Measurements from ENCODE around the gene TCF20. TPM values are rescaled to one million over a fixed set of nuclear protein-coding genes. Genes with fewer than 3 reads are reported as not detected.

TCF20 gene
- total and polyA plus RNA-seq, 4 donors = 1.0 to 15.8 (median 9.4) TPM

DNA sequence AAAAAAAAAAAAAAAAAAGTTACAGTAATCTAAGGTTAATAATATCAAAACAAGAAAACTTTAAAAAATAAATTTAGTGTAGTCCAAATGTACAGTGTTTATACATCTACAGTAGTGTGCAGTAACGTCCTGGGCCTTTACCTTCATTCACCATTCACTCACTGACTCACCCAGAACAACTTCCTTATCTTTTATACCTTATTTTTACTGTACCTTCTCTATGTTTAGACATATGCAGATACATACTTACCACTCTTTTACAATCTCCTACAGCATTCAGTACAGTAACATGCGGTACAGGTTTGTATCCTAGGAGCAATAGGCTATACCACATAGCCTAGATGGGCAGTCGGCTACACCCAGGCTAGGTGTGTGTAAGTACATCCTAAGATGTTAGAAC, 38.5 kb downstream of the TCF20 start:
- WGBS = 96% methylated on average over 3 of the region's 3 CpGs
- Histone ChIP-seq H3K4me3 (ENCODE audit: low read depth in 1 of 3, low read length in 3 of 3) (no peak overlapping the region), H3K4me1 (ENCODE audit: control insufficient read depth in 4 of 4, insufficient read depth in 4 of 4, low read length in 3 of 4) (peaks cover 0 to 6% (median 3%) of the 10 kb centered on the region in 4 donors), H3K27me3 (ENCODE audit: control insufficient read depth in 4 of 4, insufficient read depth in 4 of 4, low read length in 3 of 4) (no peaks in the 10 kb centered on the region), H3K9ac (ENCODE audit: low read depth in 1 of 2, low read length in 2 of 2) (no peak overlapping the region), H3K36me3 (ENCODE audit: control insufficient read depth in 4 of 4, insufficient read depth in 3 of 4, low read depth in 1 of 4, low read length in 3 of 4) (no peaks in the 10 kb centered on the region), H3K27ac (ENCODE audit: low read depth in 1 of 2, low read length in 2 of 2) (no peak overlapping the region), H3K9me3 (ENCODE audit: control insufficient read depth in 4 of 4, low read length in 3 of 4) (no peaks in the 10 kb centered on the region)
- TF ChIP-seq FOXA2 (IDR thresholded peaks at IDR 0.05) (no peak), RXRA (IDR thresholded peaks at IDR 0.05) (no peak), YY1 (IDR thresholded peaks at IDR 0.05) (no peak), FOXA1 (IDR thresholded peaks at IDR 0.05) (no peak), EGR1 (IDR thresholded peaks at IDR 0.05; ENCODE audit: low read depth in 2 of 2) (no peak), SP1 (IDR thresholded peaks at IDR 0.05) (no peak), RAD21 (IDR thresholded peaks at IDR 0.05) (no peak), NR2F2 (IDR thresholded peaks at IDR 0.05) (no peak), HNF4G (IDR thresholded peaks at IDR 0.05) (no peak), JUND (IDR thresholded peaks at IDR 0.05) (no peak), GABPA (IDR thresholded peaks at IDR 0.05 in 1 of 2, conservative IDR thresholded peaks at IDR 0.05 in 1 of 2) (no peak), TAF1 (conservative IDR thresholded peaks at IDR 0.05) (no peak), HNF4A (conservative IDR thresholded peaks at IDR 0.05) (no peak)
- TF ChIP-seq, protein P1, sequence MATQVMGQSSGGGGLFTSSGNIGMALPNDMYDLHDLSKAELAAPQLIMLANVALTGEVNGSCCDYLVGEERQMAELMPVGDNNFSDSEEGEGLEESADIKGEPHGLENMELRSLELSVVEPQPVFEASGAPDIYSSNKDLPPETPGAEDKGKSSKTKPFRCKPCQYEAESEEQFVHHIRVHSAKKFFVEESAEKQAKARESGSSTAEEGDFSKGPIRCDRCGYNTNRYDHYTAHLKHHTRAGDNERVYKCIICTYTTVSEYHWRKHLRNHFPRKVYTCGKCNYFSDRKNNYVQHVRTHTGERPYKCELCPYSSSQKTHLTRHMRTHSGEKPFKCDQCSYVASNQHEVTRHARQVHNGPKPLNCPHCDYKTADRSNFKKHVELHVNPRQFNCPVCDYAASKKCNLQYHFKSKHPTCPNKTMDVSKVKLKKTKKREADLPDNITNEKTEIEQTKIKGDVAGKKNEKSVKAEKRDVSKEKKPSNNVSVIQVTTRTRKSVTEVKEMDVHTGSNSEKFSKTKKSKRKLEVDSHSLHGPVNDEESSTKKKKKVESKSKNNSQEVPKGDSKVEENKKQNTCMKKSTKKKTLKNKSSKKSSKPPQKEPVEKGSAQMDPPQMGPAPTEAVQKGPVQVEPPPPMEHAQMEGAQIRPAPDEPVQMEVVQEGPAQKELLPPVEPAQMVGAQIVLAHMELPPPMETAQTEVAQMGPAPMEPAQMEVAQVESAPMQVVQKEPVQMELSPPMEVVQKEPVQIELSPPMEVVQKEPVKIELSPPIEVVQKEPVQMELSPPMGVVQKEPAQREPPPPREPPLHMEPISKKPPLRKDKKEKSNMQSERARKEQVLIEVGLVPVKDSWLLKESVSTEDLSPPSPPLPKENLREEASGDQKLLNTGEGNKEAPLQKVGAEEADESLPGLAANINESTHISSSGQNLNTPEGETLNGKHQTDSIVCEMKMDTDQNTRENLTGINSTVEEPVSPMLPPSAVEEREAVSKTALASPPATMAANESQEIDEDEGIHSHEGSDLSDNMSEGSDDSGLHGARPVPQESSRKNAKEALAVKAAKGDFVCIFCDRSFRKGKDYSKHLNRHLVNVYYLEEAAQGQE (IDR thresholded peaks at IDR 0.05) = no peak
- TF ChIP-seq, protein P2, sequence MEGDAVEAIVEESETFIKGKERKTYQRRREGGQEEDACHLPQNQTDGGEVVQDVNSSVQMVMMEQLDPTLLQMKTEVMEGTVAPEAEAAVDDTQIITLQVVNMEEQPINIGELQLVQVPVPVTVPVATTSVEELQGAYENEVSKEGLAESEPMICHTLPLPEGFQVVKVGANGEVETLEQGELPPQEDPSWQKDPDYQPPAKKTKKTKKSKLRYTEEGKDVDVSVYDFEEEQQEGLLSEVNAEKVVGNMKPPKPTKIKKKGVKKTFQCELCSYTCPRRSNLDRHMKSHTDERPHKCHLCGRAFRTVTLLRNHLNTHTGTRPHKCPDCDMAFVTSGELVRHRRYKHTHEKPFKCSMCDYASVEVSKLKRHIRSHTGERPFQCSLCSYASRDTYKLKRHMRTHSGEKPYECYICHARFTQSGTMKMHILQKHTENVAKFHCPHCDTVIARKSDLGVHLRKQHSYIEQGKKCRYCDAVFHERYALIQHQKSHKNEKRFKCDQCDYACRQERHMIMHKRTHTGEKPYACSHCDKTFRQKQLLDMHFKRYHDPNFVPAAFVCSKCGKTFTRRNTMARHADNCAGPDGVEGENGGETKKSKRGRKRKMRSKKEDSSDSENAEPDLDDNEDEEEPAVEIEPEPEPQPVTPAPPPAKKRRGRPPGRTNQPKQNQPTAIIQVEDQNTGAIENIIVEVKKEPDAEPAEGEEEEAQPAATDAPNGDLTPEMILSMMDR (IDR thresholded peaks at IDR 0.05; ENCODE audit: low read depth, low read length, missing input control) = no peak
- TF ChIP-seq, protein P3, sequence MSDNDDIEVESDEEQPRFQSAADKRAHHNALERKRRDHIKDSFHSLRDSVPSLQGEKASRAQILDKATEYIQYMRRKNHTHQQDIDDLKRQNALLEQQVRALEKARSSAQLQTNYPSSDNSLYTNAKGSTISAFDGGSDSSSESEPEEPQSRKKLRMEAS (IDR thresholded peaks at IDR 0.05) = no peak
- TF ChIP-seq, protein P4, sequence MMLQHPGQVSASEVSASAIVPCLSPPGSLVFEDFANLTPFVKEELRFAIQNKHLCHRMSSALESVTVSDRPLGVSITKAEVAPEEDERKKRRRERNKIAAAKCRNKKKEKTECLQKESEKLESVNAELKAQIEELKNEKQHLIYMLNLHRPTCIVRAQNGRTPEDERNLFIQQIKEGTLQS (IDR thresholded peaks at IDR 0.05) = no peak
- TF ChIP-seq, protein P5, sequence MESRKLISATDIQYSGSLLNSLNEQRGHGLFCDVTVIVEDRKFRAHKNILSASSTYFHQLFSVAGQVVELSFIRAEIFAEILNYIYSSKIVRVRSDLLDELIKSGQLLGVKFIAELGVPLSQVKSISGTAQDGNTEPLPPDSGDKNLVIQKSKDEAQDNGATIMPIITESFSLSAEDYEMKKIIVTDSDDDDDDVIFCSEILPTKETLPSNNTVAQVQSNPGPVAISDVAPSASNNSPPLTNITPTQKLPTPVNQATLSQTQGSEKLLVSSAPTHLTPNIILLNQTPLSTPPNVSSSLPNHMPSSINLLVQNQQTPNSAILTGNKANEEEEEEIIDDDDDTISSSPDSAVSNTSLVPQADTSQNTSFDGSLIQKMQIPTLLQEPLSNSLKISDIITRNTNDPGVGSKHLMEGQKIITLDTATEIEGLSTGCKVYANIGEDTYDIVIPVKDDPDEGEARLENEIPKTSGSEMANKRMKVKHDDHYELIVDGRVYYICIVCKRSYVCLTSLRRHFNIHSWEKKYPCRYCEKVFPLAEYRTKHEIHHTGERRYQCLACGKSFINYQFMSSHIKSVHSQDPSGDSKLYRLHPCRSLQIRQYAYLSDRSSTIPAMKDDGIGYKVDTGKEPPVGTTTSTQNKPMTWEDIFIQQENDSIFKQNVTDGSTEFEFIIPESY (IDR thresholded peaks at IDR 0.05) = no peak
- no peak for DNase-seq (ENCODE audit: low spot score)

Data from liver (tissue), 9 donors.